ENCODE data around the gene ADORA2A. TPM values are rescaled to one million over a fixed set of nuclear protein-coding genes. Genes with fewer than 3 reads are reported as not detected.
A peak's percentile ranks its signal among the peaks of the same experiment; 100 is the strongest.

The ADORA2A gene
- total RNA-seq, 2 donors from 2014 or later = 1.9 to 2.6 TPM

GRCh38 chr22:24401931-24402367 is 25.4 kb upstream of the ADORA2A start:
- no peak for DNase-seq (ENCODE audit: low spot score)
- intact Hi-C loops (cut with DNase I) = no loop called here

GRCh38 chr22:24402460-24403192 is 24.8 kb upstream of the ADORA2A start:
- intact Hi-C loops (cut with DNase I) = no loop called here
- DNase-seq (ENCODE audit: low spot score) = peak; percentile 83

- DNase-seq (ENCODE audit: low spot score) = no peak
- intact Hi-C loops (cut with DNase I) = no loop called here
These were observed 24.1 kb upstream of the ADORA2A start for GRCh38 chr22:24403346-24403745.

- no peak for DNase-seq (ENCODE audit: low spot score)
- intact Hi-C loops (cut with DNase I) = no loop called here
These were observed 22.7 kb upstream of the ADORA2A start for GRCh38 chr22:24404561-24405275.

- intact Hi-C loops (cut with DNase I) = no loop called here
- DNase-seq (ENCODE audit: low spot score) = no peak
These were observed 21.6 kb upstream of the ADORA2A start for GRCh38 chr22:24405631-24406321.

GRCh38 chr22:24406322-24407277 is 20.8 kb upstream of the ADORA2A start:
- no peak for DNase-seq (ENCODE audit: low spot score)
- intact Hi-C loops (cut with DNase I) = no loop called here

GRCh38 chr22:24407278-24407665 is 20.1 kb upstream of the ADORA2A start:
- intact Hi-C loops (cut with DNase I) = no loop called here
- peak; percentile 74 for DNase-seq (ENCODE audit: low spot score)

GRCh38 chr22:24407884-24408283 is 19.5 kb upstream of the ADORA2A start:
- intact Hi-C loops (cut with DNase I) = loop anchor here in 1 of 2 donors (2.0 kb wide), 1 partner anchor 47 kb away; no protein-coding TSS in a partner anchor

GRCh38 chr22:24408630-24409029 is 18.8 kb upstream of the ADORA2A start:
- intact Hi-C loops (cut with DNase I) = loop anchor here in 1 of 2 donors (2.0 kb wide), 1 partner anchor 46 kb away; no protein-coding TSS in a partner anchor
- no peak for DNase-seq (ENCODE audit: low spot score)

More at GRCh38 chr22:24407884-24408283, 19.5 kb upstream of the ADORA2A start:
- DNase-seq (ENCODE audit: low spot score) = no peak

- no peak for DNase-seq (ENCODE audit: low spot score)
These were observed 17.7 kb upstream of the ADORA2A start for GRCh38 chr22:24409707-24410106.

GRCh38 chr22:24410110-24410856 is 17.1 kb upstream of the ADORA2A start:
- no peak for DNase-seq (ENCODE audit: low spot score)
- intact Hi-C loops (cut with DNase I) = no loop called here

More at GRCh38 chr22:24409707-24410106, 17.7 kb upstream of the ADORA2A start:
- intact Hi-C loops (cut with DNase I) = loop anchor here in 1 of 2 donors (2.0 kb wide), 1 partner anchor 45 kb away; no protein-coding TSS in a partner anchor

GRCh38 chr22:24411256-24412004 is 16.0 kb upstream of the ADORA2A start:
- DNase-seq (ENCODE audit: low spot score) = no peak
- intact Hi-C loops (cut with DNase I) = no loop called here

- intact Hi-C loops (cut with DNase I) = no loop called here
- no peak for DNase-seq (ENCODE audit: low spot score)
These were observed 15.1 kb upstream of the ADORA2A start for GRCh38 chr22:24412274-24412673.

- no peak for DNase-seq (ENCODE audit: low spot score)
- intact Hi-C loops (cut with DNase I) = no loop called here
These were observed 14.1 kb upstream of the ADORA2A start for GRCh38 chr22:24413271-24413670.

- intact Hi-C loops (cut with DNase I) = no loop called here
- peak; percentile 77 for DNase-seq (ENCODE audit: low spot score)
These were observed 13.5 kb upstream of the ADORA2A start for GRCh38 chr22:24413736-24414385.

- peak; percentile 69 for DNase-seq (ENCODE audit: low spot score)
- intact Hi-C loops (cut with DNase I) = no loop called here
These were observed 12.9 kb upstream of the ADORA2A start for GRCh38 chr22:24414523-24414922.
